ENCODE data around the gene SPATA1. TPM values are rescaled to one million over a fixed set of nuclear protein-coding genes. Genes with fewer than 3 reads are reported as not detected.

Gene SPATA1
- total and polyA plus RNA-seq, 2 of the 13 experiments (the other 11 are each of a cell fraction or from before 2014, with no cell fraction given), result 0.70 to 1.4 TPM

- TF ChIP-seq MTF2 (CRISPR knock-in tag; IDR thresholded peaks at IDR 0.05; ENCODE audit: borderline replicate concordance), result no peak
- TF ChIP-seq ESRRA (CRISPR knock-in tag; IDR thresholded peaks at IDR 0.05; ENCODE audit: low read depth), result no peak
- no peak for TF ChIP-seq ZNF362 (CRISPR knock-in tag; IDR thresholded peaks at IDR 0.05; ENCODE audit: borderline replicate concordance)
- no peak for TF ChIP-seq ZNF775 (CRISPR knock-in tag; IDR thresholded peaks at IDR 0.05; ENCODE audit: borderline replicate concordance)
- in situ Hi-C loops (cut with HindIII; ENCODE audit: extremely low pct_ligation_motif_present, low pct_unique_long_range_greater_than_20kb) (no loop called here), intact Hi-C loops (cut with micrococcal nuclease; ENCODE audit: unreplicated experiment) (no loop called here)
- DNase-seq (ENCODE audit: low spot score) (no peak), ATAC-seq (no peak), FAIRE-seq (no peak)
- Histone ChIP-seq H3K36me3 (replicated peaks in 1 of 2; ENCODE audit: control insufficient read depth in 1 of 2, insufficient read depth in 2 of 2, low read length in 2 of 2) (no peaks in the 10 kb centered on the region), H3K4me2 (ENCODE audit: low read depth, low read length) (no peak overlapping the region), H3K27me3 (ENCODE audit: control insufficient read depth in 1 of 2, insufficient read depth in 2 of 2, low read length in 2 of 2) (peaks cover 0 to 11% of the 10 kb centered on the region in 2 experiments; a peak in 2 of 5 replicates), H4K20me1 (ENCODE audit: insufficient read depth, low read length) (no peaks in the 10 kb centered on the region), H3K79me2 (ENCODE audit: insufficient read depth, low read length) (no peaks in the 10 kb centered on the region), H3K4me1 (ENCODE audit: insufficient read depth, low read length) (peaks cover 7% of the 10 kb centered on the region; the same call in 1 of the 2 replicates), H2AFZ (ENCODE audit: low read length) (no peak overlapping the region), H3K9ac (ENCODE audit: insufficient read depth, low read depth, low read length) (no peak overlapping the region), H3K27ac (ENCODE audit: extremely low read length, insufficient read depth, low read length) (no peak overlapping the region), H3K4me3 (replicated peaks in 1 of 3; ENCODE audit: insufficient read depth in 1 of 3, low read depth in 2 of 3, low read length in 3 of 3) (no peak overlapping the region), H3K9me3 (ENCODE audit: low read length) (no peaks in the 10 kb centered on the region)
- BruUV-seq (replicated peaks), result no TSS peak
- ChIA-PET CTCF (ENCODE audit: low intra/inter-chr PET ratio, low total read pairs) (no interaction called here), POLR2A (no interaction called here)
- 13% methylated on average over 5 of the region's 5 CpGs for WGBS (ENCODE audit: low lambda C conversion rate)
These were observed 92.9 kb downstream of the SPATA1 start for GRCh38 chr1:84598846-84599741.

DNA sequence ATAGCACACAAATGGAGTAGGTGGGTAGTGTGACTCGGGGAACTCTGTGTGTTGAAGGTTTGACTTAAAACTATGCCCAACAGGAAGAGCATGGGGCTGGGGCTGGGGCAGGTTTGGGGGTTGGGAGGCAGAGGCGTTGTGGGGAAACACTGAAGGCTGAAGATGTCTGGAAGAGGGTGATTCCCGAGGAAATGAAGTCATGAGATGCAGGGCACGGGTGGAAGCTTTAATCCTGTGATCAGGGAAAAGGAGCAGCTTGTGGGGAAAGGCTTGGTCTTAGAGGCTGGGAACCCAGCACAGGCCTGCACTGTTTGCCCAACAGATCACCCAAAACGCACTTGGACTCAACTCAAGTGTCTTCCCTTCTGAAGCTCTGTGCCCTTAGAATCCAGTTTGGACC, 94.6 kb downstream of the SPATA1 start:
- H3K27ac ChIP-seq (ENCODE audit: extremely low read length, insufficient read depth, low read length), result no peak overlapping the region
- WGBS (ENCODE audit: low lambda C conversion rate), result 17% methylated on average over 5 of the region's 5 CpGs
- H3K4me1 ChIP-seq (ENCODE audit: insufficient read depth, low read length), result peaks cover 17% of the 10 kb centered on the region; the same call in 1 of the 2 replicates
- no peak overlapping the region for H3K9ac ChIP-seq (ENCODE audit: insufficient read depth, low read depth, low read length)
- no peaks in the 10 kb centered on the region for H3K79me2 ChIP-seq (ENCODE audit: insufficient read depth, low read length)
- H3K4me3 ChIP-seq (replicated peaks in 1 of 3; ENCODE audit: insufficient read depth in 1 of 3, low read depth in 2 of 3, low read length in 3 of 3), result no peak overlapping the region
- ATAC-seq, result no peak
- DNase-seq (ENCODE audit: low spot score), result no peak
- H3K9me3 ChIP-seq (ENCODE audit: low read length), result no peaks in the 10 kb centered on the region
- intact Hi-C loops (cut with micrococcal nuclease; ENCODE audit: unreplicated experiment), result no loop called here
- ChIA-PET POLR2A (no interaction called here), CTCF (ENCODE audit: low intra/inter-chr PET ratio, low total read pairs) (no interaction called here)
- H3K36me3 ChIP-seq (replicated peaks in 1 of 2; ENCODE audit: control insufficient read depth in 1 of 2, insufficient read depth in 2 of 2, low read length in 2 of 2), result no peaks in the 10 kb centered on the region
- FAIRE-seq, result no peak
- no peak overlapping the region for H3K4me2 ChIP-seq (ENCODE audit: low read depth, low read length)
- no TSS peak for BruUV-seq (replicated peaks)
- in situ Hi-C loops (cut with HindIII; ENCODE audit: extremely low pct_ligation_motif_present, low pct_unique_long_range_greater_than_20kb), result loop anchor here (5.0 to 25.0 kb wide), 3 partner anchors 158 to 663 kb away; partner anchors contain the start of gene PRKACB
- H2AFZ ChIP-seq (ENCODE audit: low read length), result no peak overlapping the region
- H3K27me3 ChIP-seq (ENCODE audit: control insufficient read depth in 1 of 2, insufficient read depth in 2 of 2, low read length in 2 of 2), result peaks cover 0 to 11% of the 10 kb centered on the region in 2 experiments; a peak in 2 of 5 replicates
- no peaks in the 10 kb centered on the region for H4K20me1 ChIP-seq (ENCODE audit: insufficient read depth, low read length)
- TF ChIP-seq NR2F6 (IDR thresholded peaks at IDR 0.05) (no peak), NR2F6 (CRISPR knock-in tag; IDR thresholded peaks at IDR 0.05) (no peak), ZNF512B (CRISPR knock-in tag; IDR thresholded peaks at IDR 0.05; ENCODE audit: borderline replicate concordance) (no peak), ZNF713 (CRISPR knock-in tag; IDR thresholded peaks at IDR 0.05) (no peak), SMARCC2 (IDR thresholded peaks at IDR 0.05) (no peak), ZMYM3 (CRISPR knock-in tag; IDR thresholded peaks at IDR 0.05) (no peak), ZNF7 (CRISPR knock-in tag; IDR thresholded peaks at IDR 0.05) (no peak)
- TF ChIP-seq, protein P1, sequence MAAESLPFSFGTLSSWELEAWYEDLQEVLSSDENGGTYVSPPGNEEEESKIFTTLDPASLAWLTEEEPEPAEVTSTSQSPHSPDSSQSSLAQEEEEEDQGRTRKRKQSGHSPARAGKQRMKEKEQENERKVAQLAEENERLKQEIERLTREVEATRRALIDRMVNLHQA (CRISPR knock-in tag; IDR thresholded peaks at IDR 0.05), result no peak
